ENCODE data around the gene RPLP2.
A peak's percentile ranks its signal among the peaks of the same experiment; 100 is the strongest.

RPLP2 gene

GRCh38 chr11:811446-812245, 1.9 kb downstream of the RPLP2 start:
- peak overlapping the region; percentile 92 for H3K4me3 ChIP-seq (ENCODE audit: low read depth, low read length)
- TF ChIP-seq CTCF (IDR thresholded peaks at IDR 0.05; ENCODE audit: borderline replicate concordance, insufficient read depth, low read depth, low read length) = no peak

GRCh38 chr11:812390-812789, 2.6 kb downstream of the RPLP2 start:
- no peak for TF ChIP-seq CTCF (IDR thresholded peaks at IDR 0.05; ENCODE audit: borderline replicate concordance, insufficient read depth, low read depth, low read length)
- no peak overlapping the region for H3K4me3 ChIP-seq (ENCODE audit: low read depth, low read length)

GRCh38 chr11:813072-813455, 3.3 kb downstream of the RPLP2 start:
- no peak overlapping the region for H3K4me3 ChIP-seq (ENCODE audit: low read depth, low read length)
- TF ChIP-seq CTCF (IDR thresholded peaks at IDR 0.05; ENCODE audit: borderline replicate concordance, insufficient read depth, low read depth, low read length) = no peak

GRCh38 chr11:813456-814096, 3.8 kb downstream of the RPLP2 start:
- no peak overlapping the region for H3K4me3 ChIP-seq (ENCODE audit: low read depth, low read length)
- TF ChIP-seq CTCF (IDR thresholded peaks at IDR 0.05; ENCODE audit: borderline replicate concordance, insufficient read depth, low read depth, low read length) = no peak

- TF ChIP-seq CTCF (IDR thresholded peaks at IDR 0.05; ENCODE audit: borderline replicate concordance, insufficient read depth, low read depth, low read length) = no peak
Measured at GRCh38 chr11:815675-816432, 6.1 kb downstream of the RPLP2 start.

GRCh38 chr11:816433-816779, 6.6 kb downstream of the RPLP2 start:
- no peak for TF ChIP-seq CTCF (IDR thresholded peaks at IDR 0.05; ENCODE audit: borderline replicate concordance, insufficient read depth, low read depth, low read length)
- no peak overlapping the region for H3K4me3 ChIP-seq (ENCODE audit: low read depth, low read length)

More at GRCh38 chr11:815675-816432, 6.1 kb downstream of the RPLP2 start:
- H3K4me3 ChIP-seq (ENCODE audit: low read depth, low read length) = no peak overlapping the region
